GM19099 (cell line): ENCODE measurements around the gene CDK13.

Experiments
- POLR2A ChIP-seq: IDR thresholded peaks from 3 replicates; pipeline ENCODE4 v1.6.1; 2011; ENCODE audit warnings: low read depth; ENCODE audit not compliant: insufficient read length; ENCODE audit errors: extremely low read depth

Gene CDK13

DNA sequence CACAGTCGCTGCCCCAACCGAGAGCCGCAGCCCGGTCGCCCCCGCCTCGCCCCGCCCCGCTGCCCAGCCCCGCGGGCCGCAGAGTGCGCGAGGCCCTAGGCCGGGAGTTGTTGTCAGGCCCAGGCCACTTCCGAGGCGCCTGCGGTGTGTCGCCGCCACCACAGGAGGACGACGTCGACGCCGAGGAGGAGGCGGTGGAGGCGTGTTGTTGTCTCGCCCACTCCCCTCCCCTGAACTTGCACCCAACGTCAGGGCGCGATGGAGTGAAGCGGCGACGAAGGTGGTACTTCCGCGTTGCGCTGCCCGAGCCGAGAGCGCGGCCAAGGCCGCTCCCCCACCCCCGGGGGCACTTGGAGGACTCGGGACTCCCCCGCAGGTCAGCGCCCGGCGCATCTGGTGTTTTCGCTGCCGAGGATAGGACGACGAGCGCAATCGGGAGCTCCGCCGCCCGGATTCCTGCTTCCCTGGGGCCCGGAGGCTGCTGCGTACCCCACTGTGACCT is at the start of gene CDK13:
Gene CDK13, plus strand, starts transcription at position 286 of the 502 bp plus-strand sequence. CDS start 386 bp downstream, outside the sequence.
- peak; percentile 85 for TF ChIP-seq POLR2A

DNA sequence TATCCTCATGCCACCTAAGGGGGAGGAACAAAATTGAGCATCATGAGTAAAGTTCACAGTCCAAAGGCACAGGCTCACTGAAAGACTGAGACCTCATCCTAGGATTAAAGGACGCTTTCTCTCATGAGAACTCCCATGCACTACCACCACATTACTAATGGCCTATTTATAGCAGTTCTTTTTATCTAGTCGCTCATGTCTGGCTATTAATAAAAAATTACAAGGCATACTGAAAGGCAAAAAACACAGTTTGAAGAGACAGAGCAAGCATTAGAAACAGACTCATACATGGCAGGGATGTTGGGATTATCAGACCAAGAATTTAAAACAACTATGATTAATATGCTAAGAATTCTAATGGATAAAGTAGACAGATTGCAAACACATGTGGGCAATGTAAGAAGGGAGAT is 46.0 kb upstream of the CDK13 start:
- TF ChIP-seq POLR2A, result no peak

DNA sequence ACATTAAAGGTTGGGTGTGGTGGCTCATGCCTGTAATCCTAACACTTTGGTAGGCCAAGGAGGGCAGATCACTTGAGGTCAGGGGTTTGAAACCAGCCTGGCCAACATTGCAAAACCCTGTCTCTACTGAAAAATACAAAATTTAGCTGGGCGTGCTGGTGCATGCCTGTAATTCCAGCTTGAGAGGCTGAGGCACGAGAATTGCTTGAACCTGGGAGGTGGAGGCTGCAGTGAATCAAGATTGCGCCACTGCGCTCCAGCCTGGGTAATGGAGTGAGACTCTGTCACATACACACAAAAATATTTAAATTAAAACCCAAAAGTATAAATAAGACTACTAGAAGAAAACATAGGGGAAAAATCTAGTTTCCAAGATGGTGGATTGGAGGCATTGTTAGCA is 41.9 kb upstream of the CDK13 start:
- no peak for TF ChIP-seq POLR2A

DNA sequence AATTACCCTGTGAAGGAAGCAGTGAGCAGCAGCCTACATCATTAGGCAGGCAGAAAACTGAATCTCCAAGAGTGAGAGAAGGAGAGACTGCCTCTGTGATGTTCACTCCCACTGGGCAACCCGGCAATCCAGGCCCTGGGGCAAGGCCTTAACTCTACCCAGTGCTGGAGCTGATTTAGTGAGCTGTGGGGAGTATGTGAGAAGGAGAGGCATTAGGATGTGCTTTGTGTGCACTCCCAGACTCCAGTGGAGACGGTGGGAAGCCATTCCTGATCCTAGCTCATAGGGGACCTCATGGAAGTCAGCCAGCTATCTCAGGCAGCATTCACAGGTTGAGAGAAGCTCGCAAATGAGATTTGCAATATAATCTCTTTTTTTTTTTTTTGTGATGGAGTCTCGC is 41.1 kb upstream of the CDK13 start:
- no peak for TF ChIP-seq POLR2A

DNA sequence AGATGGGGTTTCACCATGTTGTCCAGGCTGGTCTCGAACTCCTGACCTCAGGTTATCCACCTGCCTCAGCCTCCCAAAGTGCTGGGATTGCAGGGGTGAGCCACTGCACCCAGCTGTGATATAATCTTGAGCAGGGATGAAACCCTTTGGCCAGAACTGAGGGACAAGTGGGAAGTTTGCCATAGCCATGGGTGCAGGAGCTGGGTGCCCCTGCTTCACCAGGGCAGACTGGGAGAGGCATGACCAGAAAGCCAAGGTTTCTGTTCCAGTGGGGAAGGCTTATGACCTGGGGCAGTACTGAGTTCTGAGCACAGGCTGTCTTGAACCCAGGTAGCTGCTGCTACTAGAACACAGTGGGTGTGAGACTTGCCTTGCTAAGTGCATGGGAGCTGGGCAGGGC is 40.5 kb upstream of the CDK13 start:
- no peak for TF ChIP-seq POLR2A

DNA sequence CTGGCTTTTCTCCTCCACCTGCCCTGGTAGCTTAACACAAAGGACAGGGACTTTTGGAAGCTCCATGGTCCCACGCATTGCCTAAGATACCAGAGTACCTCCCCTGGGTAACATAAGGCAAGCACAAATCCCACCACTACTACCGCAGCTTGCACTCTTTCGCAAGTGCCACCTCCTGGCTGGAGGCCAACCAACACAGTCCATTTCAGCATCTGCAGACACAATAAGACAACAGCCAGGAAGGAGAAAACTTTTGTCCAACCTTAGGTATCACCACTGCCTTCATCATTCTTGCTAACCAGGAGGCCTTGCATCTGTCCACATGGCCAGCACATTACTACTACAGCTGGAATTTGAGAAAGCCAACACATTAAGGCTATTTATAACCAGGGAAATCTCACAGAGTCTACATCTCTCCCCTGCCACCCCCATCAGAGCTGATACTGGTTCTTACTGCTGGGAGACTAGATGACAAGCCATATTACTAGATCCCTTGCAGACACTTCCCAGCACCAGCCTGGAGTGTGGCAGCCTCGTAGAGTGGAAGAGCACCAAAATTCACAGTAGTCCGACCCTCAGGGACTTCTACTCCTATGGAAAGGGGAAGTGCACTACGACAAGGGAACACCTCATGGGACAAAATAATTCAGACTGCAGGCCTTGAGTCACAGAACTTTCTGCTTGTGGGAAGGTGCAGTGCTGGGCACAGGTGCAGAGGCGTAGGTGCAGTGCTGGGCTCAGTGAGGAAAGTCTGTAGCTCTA is 39.8 kb upstream of the CDK13 start:
- TF ChIP-seq POLR2A, result no peak

DNA sequence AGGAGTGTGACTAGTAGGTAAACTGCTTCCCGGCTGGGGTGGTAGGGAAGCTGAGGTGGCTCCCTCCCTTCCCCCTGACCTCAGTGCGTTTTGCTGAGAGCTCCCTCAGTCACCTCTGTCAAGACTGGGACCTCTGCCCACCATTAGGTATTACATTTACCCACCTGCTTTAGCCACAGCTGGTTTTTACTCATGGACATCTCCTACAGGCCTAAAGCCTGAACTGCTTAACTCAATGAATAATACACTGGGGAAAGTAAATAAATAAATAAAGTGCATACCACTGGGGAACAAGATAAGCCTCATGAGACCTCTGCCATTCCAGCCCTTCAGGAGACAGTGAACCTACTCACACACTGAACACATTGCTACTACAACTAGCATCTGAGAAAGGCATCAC is 38.9 kb upstream of the CDK13 start:
- TF ChIP-seq POLR2A, result no peak

DNA sequence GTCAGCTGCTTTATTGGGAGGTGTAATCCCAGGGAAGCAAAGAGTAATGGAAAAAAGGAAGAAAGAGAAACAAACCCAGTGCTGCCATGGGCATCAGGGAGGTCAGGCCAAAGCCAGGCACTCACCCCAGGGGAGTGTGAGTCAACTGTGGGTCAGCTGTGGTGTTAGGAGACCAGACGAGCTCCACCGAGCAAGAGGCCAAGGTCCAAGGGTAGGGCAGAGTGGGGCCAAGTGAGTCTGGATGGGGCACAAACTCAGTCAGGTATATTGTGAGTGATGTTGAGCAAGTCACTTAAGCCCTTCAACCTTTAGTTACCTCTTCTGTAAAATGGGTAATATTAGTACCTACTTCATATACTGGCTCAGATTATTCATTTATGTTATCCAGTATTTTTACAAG is 30.4 kb upstream of the CDK13 start:
- TF ChIP-seq POLR2A, result no peak

DNA sequence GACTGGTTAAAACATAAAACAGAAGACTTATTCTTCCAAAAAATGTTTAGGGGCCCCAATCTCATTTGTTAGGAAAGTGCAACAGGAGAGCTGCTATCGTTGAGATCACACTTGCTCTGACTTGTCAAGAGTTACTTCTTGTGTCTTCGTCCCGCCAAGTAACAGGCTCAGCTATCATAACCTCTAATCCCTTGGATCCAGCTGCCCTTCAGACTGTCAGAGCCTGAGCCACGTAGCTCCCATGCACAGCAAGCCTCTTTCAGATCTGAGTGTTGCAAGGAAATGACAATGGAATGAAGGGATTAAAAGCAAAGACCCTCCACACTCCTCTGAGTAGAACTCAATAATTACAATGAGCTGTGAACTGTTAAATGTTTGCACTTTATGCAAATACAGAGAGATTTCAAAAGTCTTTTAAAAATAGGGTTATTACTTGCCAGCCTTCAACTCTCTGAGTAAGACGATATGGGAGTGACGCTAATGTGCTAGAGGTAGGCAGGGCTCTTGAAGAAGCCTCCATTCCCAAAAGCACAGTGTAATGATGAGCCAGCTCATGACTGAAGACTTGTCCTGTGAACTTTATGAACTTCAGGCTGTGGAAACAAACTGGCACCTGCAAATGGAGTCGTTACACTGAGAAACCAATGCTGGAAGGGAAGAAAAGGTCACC is 28.4 kb upstream of the CDK13 start:
- TF ChIP-seq POLR2A, result no peak

DNA sequence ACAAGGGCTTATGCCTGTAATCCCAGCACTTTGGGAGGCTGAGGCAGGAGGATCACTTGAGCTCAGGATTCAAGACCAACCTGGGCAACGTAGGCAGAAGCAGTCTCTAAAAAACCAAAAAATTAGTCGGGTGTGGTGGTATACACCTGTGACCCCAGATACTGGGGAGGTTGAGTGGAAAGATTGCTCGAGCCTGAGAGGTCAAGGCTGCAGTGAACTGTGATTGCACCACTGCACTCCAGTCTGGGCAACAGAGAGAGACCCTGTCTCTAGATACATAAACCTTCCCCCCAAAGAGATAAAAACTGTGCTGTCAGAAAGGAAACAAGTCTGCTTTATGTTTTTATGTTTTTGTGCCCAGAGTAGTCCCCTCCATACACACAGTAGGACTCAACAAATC is 27.5 kb upstream of the CDK13 start:
- no peak for TF ChIP-seq POLR2A

DNA sequence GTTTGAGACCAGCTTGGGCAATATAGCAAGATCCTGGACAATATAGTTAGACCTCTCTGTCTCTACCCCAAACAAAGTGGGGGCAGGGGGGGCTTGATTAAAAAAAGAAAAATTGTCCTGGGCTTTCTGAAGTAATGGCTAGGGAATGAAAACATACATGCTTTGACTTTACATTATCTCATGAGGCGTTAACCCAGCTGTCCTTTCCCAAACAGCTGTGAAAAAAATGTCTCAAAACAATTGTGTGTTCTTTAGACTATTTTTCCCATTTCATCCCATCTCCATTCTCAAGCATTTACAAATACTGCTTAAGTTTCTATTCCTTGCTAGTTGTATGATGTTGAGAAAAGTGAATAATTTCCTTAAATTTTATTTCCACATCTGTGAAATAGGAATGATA is 27.0 kb upstream of the CDK13 start:
- TF ChIP-seq POLR2A, result no peak

DNA sequence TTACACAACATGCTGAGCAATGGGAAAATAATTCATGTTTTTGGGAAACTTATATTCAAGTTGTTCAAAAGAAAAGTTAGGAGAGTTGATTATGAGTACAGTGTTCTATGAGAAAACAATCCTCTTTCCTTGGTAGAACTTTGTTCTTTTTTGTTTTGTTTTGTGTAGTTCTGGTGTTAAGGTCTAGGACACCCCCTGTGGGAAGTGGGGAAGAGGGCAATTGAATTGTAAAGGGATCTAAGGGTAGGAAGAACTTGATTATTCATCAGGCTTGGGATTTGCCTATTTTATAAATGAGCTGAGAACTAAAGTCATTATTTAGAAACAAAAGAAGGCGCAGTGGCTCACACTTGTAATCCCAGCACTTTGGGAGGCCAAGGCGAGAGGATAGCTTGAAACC is 25.9 kb upstream of the CDK13 start:
- TF ChIP-seq POLR2A, result no peak

DNA sequence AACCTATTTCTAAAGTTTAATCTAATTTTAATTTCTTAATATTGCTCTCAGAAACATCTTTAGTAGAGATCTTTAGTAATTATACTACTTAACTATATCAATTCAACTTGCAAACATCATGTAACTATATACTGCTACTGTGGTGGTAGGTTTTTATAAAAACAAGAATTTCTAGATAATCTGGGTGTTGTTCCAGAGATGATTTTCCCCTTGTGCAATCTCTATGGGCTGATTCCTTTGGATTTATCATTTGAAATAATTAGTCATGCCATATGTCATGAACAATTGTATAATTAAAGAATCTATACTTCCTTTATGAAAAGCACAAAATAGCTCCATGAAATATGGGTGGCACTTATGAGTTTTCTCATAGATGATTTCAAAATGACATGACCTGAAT is 23.9 kb upstream of the CDK13 start:
- no peak for TF ChIP-seq POLR2A

DNA sequence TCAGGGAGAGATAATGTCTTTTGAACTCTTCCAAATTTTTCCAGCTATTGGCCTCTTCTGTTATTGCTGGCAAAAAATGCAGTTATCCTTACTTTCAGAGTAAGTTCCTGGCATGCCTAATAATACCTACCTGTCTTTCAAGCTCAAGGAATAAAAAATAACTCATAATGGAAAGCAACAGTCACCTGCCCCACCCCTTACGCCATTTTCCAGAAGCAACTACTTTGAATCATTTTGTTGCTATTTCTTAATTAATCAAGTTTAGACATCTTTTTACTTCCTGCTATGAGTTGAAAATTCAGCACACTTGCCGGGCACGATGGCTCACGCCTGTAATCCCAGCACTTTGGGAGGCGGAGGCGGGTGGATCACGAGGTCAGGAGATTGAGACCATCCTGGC is 23.0 kb upstream of the CDK13 start:
- TF ChIP-seq POLR2A, result no peak

DNA sequence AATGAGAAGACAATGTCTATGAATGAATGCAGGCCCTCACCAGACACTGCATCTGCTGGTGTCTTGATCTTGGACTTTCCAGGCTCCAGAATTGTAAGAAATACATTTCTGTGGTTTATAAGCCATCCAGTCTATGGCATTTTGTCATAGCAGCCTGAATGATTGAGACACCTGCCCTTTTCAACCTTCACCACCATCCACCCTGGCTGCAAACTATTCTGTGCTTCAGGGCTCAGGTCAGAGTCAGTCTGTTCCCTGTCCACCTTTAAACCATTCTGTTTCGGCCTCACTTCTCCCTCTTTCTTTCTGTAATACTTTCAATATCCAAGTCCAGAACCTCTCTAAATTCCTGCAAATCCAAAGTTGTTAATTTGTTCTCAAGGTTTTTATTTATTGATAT is 15.9 kb upstream of the CDK13 start:
- no peak for TF ChIP-seq POLR2A

DNA sequence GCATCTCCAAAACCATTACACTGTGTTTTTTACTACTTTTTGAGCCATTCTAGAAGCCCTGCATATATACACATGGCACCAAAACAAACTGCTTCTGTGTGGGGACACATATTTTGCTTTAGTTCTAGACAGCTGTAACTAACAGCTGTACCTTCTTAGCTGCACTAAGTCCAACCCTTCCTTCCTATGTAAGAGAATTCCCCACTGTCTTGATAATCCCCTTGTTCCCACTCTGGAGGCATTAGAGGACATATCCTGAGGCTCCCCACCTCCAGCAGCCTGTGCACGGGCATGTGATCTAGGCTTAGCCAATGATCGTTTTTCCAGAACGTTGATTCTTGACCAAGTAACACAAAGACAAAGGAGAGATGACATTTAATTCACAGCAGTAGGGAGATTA is 13.3 kb upstream of the CDK13 start:
- no peak for TF ChIP-seq POLR2A
